Glutamatergic neuron (in vitro differentiated cells): Measurements from ENCODE around the gene PALLD. TPM values are rescaled to one million over a fixed set of nuclear protein-coding genes. Genes with fewer than 3 reads are reported as not detected.

Experiments
- DNase-seq: peaks from one replicate; pipeline ENCODE4 v3.0.0; 2022
- H3K27ac Mint-ChIP-seq: one replicate; pipeline ENCODE4 v1.8.0; 2020; ENCODE audit warnings: mild to moderate bottlenecking, mixed read lengths, inconsistent platforms; ENCODE audit not compliant: unreplicated experiment
- H3K27me3 Mint-ChIP-seq: one replicate; pipeline ENCODE4 v1.8.0; 2020; ENCODE audit warnings: mild to moderate bottlenecking, moderate library complexity, mixed read lengths, inconsistent platforms; ENCODE audit not compliant: unreplicated experiment
- H3K36me3 Mint-ChIP-seq: one replicate; pipeline ENCODE4 v1.8.0; 2020; ENCODE audit warnings: mild to moderate bottlenecking, mixed read lengths, inconsistent platforms; ENCODE audit not compliant: unreplicated experiment
- H3K4me1 Mint-ChIP-seq: one replicate; pipeline ENCODE4 v1.8.0; 2020; ENCODE audit warnings: mild to moderate bottlenecking, low read depth, mixed read lengths, inconsistent platforms; ENCODE audit not compliant: unreplicated experiment
- H3K4me3 Mint-ChIP-seq: one replicate; pipeline ENCODE4 v1.8.0; 2020; ENCODE audit warnings: mild to moderate bottlenecking, mixed read lengths, inconsistent platforms; ENCODE audit not compliant: unreplicated experiment
- H3K9me3 Mint-ChIP-seq: one replicate; pipeline ENCODE4 v1.8.0; 2020; ENCODE audit warnings: mild to moderate bottlenecking, moderate library complexity, mixed read lengths, inconsistent platforms; ENCODE audit not compliant: unreplicated experiment
- total RNA-seq: library from RNA; stranded (reverse); fragmentation: NEBNext Ultra II Directional; extraction: Animal tissue kit (Norgen Biotek cat#: 25700); gene quantifications from one replicate; pipeline ENCODE4 v1.2.1, GENCODE V29; 2021; ENCODE audit not compliant: unreplicated experiment
- TF ChIP-seq, protein P1 (sequence below): fragments of 200-600 bp; sonication (generic); IDR thresholded peaks from one replicate; pipeline ENCODE4 v1.5.0; 2021; ENCODE audit not compliant: partially characterized antibody, unreplicated experiment

The PALLD gene
- total RNA-seq, 1 donor from 2014 or later: 37.5 TPM

DNA sequence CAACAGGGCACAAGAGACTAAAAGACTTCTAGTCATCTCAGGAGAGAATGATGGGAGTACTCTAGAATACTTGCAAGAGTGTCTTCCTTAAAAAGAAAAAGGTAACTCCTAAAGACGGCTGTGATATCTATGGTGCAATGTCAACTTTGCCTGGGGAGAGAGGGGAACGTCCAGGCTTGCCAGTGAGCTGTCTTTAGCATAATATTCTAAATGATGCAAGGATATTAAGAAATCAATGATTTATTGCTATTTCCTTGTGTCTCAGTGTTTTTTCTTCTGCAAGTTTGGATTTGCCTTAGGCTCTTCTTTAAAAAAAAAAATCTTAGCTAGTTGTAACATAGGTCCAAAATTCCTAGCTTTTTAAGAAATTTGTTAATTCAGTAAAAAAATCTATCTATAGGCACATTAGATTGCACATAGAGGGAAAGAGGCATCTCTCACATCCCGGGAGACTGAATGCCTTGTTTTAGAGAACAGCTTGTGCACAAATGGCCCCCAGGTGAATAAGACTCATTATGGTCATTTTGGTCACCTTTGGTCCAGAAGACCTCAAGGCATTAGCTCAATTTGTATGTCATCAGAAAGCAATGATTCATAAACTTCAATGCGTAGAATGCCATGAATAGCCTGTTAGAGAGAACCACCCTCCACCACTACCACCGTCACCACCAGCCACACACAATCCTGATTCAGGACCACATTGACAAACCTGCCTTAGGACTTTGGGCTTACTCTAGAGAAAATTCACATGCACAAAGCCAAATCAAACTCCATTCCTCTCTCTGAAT, 104.1 kb downstream of the PALLD start:
- peaks cover 2% of the 10 kb centered on the region for H3K4me1 Mint-ChIP-seq
- H3K36me3 Mint-ChIP-seq: no peaks in the 10 kb centered on the region
- DNase-seq: no peak
- no peak overlapping the region for H3K4me3 Mint-ChIP-seq
- no peaks in the 10 kb centered on the region for H3K27me3 Mint-ChIP-seq
- TF ChIP-seq, protein P1, sequence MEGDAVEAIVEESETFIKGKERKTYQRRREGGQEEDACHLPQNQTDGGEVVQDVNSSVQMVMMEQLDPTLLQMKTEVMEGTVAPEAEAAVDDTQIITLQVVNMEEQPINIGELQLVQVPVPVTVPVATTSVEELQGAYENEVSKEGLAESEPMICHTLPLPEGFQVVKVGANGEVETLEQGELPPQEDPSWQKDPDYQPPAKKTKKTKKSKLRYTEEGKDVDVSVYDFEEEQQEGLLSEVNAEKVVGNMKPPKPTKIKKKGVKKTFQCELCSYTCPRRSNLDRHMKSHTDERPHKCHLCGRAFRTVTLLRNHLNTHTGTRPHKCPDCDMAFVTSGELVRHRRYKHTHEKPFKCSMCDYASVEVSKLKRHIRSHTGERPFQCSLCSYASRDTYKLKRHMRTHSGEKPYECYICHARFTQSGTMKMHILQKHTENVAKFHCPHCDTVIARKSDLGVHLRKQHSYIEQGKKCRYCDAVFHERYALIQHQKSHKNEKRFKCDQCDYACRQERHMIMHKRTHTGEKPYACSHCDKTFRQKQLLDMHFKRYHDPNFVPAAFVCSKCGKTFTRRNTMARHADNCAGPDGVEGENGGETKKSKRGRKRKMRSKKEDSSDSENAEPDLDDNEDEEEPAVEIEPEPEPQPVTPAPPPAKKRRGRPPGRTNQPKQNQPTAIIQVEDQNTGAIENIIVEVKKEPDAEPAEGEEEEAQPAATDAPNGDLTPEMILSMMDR: no peak
- H3K9me3 Mint-ChIP-seq: no peaks in the 10 kb centered on the region
- H3K27ac Mint-ChIP-seq: no peak overlapping the region

DNA sequence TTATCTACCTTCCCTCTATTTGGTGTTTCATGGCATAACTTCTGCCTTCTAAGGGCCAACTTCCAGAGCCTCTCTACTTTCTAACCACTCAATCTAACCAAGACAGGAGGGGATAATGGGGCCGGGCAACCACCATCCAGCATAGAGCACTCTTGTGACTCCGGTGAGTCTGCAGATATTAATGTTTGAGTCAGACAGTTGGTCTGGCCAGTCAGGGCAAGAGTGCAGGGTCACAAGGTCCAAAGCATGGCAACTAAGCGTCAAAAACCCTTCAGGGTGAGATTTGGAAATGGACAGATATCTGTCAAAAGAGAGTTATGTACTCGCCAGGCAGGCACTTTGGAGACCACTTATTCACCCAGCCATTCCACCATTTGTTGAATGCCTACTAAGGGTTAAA, 105.0 kb downstream of the PALLD start:
- Mint-ChIP-seq H3K4me3 (no peak overlapping the region), H3K27me3 (no peaks in the 10 kb centered on the region), H3K36me3 (no peaks in the 10 kb centered on the region), H3K27ac (no peak overlapping the region), H3K4me1 (peaks cover 2% of the 10 kb centered on the region), H3K9me3 (no peaks in the 10 kb centered on the region)
- DNase-seq: no peak
- TF ChIP-seq, protein P1: no peak

DNA sequence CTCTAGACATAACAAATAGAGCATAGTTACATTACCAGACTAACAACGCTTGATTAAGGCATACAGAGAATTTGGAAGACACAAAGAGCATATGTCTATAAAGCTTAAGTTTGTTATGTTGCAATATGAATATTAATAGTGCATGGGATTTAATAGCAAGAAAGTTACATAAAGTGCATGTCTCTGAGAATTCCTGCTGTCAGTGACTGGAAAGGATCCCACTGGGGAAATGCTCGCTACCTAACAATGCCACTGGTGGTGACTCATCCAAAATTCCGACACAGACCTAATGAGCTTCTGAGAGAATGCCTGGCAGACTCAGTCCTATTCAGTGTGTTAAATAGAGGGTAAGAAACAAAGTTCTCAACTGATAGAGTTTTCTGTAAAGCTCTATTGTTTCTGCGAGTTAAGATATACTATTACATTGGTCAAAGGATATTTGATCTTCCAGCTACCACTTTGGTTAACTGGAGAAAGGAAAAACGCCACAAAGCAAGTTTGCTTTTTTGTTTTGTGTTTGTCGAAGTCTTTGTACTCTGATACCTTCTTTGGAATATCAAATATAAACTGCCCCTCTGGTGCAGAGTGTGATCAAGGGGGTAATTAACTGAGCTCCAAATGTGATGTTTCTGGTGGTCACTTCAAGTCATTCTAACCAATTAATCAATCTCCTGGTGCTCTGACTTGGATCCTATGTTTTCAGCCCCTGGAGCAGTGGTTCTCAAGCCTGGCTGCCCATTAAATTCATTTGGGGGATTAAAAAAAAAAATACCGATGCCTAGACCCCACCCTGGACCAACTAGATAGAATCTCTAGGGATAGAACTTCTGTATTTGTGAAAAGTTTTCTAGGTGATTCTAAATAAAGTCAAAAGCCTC, 107.9 kb downstream of the PALLD start:
- no peaks in the 10 kb centered on the region for H3K27me3 Mint-ChIP-seq
- H3K36me3 Mint-ChIP-seq: no peaks in the 10 kb centered on the region
- H3K9me3 Mint-ChIP-seq: no peaks in the 10 kb centered on the region
- H3K27ac Mint-ChIP-seq: no peak overlapping the region
- peaks cover 2% of the 10 kb centered on the region for H3K4me1 Mint-ChIP-seq
- TF ChIP-seq, protein P1: no peak
- H3K4me3 Mint-ChIP-seq: no peak overlapping the region
- no peak for DNase-seq

DNA sequence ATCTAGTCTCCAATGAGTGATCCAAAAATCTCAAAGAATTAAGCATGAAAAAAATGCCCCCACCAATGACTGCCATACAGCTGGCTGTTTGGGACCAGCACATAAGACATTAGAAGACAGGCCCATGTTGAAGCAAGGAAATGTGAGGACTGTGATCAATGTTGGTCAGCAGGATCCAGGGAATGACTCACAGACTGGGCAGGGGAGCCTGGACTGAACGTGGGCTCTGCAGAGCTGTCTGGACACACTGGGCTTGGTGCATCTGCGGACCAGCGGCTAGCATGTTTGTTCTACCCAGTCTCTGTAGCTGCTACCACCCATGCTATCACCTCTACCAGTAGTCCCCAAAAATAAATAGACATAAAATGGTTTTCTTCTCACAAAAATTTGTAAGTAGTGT, 108.6 kb downstream of the PALLD start:
- DNase-seq: no peak
- Mint-ChIP-seq H3K27ac (no peak overlapping the region), H3K27me3 (no peaks in the 10 kb centered on the region), H3K4me1 (peaks cover 2% of the 10 kb centered on the region), H3K4me3 (no peak overlapping the region), H3K9me3 (no peaks in the 10 kb centered on the region), H3K36me3 (no peaks in the 10 kb centered on the region)
- TF ChIP-seq, protein P1: no peak

DNA sequence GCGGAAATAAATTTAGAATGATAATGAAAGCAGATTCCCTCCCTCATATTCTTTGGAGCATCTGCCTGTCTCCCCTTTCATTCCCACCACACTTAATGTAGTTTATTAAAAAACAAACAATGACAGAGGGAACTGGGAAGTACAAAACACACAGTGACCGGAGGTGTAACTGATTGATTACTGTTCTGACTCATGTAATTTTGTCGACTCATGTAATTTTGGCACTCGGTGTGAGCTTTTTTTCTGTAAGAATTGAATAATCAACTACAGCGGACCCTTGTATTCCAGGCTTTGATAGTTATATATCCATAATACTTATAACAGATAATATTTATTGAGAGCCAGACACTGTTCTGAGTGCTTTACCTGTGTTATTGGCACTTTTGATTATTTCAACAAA, 110.4 kb downstream of the PALLD start:
- Mint-ChIP-seq H3K4me3 (no peak overlapping the region), H3K27me3 (no peaks in the 10 kb centered on the region), H3K4me1 (no peaks in the 10 kb centered on the region), H3K36me3 (no peaks in the 10 kb centered on the region), H3K9me3 (no peaks in the 10 kb centered on the region), H3K27ac (no peak overlapping the region)
- DNase-seq: no peak
- TF ChIP-seq, protein P1: no peak
